ENCODE measurements around the gene ERN1.

- no peak for TF ChIP-seq POLR2A (IDR thresholded peaks at IDR 0.05; ENCODE audit: low read depth, low read length)
- no peak for TF ChIP-seq POLR2AphosphoS5 (IDR thresholded peaks at IDR 0.05; ENCODE audit: low read depth, low read length)
- no peak for TF ChIP-seq TAF1 (IDR thresholded peaks at IDR 0.05; ENCODE audit: borderline replicate concordance, low read depth, low read length)
Measured at GRCh38 chr17:64001091-64001579, 128.8 kb downstream of the ERN1 start.

All from GM12892 (cell line).